NCI-H2227 (cell line): ENCODE results near the gene GATB.
"Not testable (repeated sequence)": the region's sequence is repeated elsewhere in the genome, so short reads cannot be mapped to it uniquely, and the experiment has no call there.

Source experiments
- DNase-seq: peaks from one replicate; lab custom pipeline; 2025; ENCODE audit not compliant: unreplicated experiment; lab: John Stamatoyannopoulos, UW

The GATB gene

DNA sequence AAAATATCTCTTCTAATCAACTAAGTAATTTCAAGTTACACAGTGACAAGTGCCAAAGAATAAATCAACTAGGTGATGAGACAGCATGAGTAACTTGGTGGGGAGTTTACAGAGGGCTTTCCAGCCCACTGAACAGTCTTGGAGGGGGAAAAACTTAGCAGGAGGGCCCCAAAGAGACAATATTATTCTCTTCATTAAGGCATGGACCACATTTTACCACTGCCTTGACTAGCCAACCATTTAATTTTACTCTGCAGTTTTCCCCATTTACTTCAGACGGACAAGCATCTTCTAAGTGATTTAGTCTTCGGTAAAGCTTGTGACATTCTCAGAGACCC, 25.3 kb upstream of the GATB start:
- no peak for DNase-seq

- no peak for DNase-seq
Observed at GRCh38 chr4:151785484-151786157, 24.8 kb upstream of the GATB start.

DNA sequence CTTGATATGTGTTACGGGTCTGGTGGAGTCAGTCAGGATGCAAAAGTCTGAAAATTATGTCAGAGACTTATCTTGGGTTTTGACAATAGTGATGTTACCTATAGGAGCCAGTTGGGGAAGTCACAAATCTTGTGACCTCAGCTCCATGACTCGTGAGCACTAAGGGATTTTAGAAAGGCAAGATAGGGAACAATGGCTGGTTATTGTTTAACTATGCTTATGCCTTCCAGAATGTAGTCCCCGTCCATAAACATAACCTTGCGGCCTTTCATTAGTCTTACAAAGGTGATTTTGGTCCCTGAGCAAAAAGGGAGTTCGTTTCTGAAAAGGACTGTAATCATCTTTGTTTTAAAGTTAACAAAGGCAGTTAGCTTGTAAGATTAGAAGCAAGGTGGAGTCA, 23.9 kb upstream of the GATB start:
- no peak for DNase-seq

GRCh38 chr4:151783867-151784266, 23.1 kb upstream of the GATB start:
- no peak for DNase-seq

GRCh38 chr4:151782296-151782695, 21.5 kb upstream of the GATB start:
- no peak for DNase-seq

DNA sequence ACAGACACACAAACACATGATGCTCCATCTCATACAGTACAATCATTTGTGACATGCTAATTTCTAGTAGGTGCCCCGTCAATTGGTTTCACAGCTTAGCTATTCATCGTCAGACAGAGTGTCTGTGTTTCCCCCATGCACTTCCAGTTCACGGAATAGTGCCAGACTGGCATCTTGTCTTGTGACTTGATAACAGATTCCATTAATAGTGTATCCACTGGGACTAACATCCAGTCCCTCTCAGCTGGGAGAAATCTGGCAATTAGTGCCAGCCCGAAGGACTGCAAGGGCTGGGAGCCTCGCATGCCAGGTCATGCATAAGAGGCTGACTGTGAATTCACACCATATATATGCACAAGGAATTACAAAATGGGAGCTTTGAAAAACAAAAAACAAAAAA, 20.2 kb upstream of the GATB start:
- no peak for DNase-seq

GRCh38 chr4:151777471-151777870, 16.7 kb upstream of the GATB start:
- no peak for DNase-seq

DNA sequence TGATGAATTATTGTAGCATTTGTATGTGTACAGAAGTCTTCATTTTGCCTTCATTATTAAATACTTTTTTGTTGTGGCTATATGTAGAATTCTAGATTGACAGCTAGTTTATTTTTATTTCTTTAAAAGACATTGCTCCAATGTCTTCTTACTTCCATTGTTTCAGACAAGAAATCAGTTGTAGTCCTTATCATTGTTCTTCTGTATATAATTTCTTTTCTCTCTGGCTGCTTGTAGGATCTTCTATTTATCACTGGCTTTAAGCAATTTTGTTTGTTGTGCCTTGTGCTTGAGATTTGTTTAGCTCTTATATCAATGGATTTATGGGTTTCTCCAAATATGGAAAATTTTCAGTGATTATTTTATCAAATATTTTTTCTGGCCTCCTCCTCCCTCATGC, 13.5 kb upstream of the GATB start:
- DNase-seq = no peak

DNA sequence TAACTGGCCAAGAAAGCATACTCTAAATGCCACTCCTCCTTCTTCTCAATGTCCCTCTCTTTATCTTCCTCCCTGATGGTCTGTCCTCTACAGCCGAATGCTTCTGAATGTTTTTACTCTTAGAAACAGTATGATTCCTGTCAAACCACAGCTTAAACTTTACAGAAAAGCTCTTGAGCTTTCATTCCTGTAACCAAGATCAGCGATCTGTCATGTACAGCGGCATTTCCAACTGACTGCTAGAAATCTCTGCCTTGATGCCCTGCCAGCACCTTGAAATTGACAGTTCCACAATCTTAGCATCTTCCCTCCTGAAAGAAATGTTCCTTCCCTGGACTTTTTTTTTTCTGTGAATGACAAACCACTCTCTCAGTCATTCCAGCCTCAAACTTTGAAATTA, 11.5 kb upstream of the GATB start:
- DNase-seq = no peak

- no peak for DNase-seq
Observed at GRCh38 chr4:151771664-151772063, 10.9 kb upstream of the GATB start.

DNA sequence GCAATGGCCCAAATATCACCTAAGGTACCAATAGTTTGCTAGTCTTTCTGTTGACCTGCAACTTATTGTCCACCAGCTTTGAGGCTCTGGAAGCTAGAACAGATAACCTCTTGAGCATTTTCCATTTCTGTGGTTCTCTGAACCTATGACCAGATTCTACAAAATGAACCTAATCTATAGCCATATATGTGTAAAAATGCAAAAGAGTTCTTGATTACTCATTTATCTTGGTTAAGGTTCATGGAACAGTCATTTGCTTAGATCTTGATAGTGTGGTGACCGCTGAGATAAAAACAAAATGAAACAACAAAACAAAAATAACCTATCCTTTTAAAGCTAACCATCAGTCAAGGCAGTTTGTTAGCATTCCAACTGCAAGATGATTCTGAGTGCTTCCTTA, 9.3 kb upstream of the GATB start:
- DNase-seq = no peak

GRCh38 chr4:151768835-151769234, 8.0 kb upstream of the GATB start:
- no peak for DNase-seq

DNA sequence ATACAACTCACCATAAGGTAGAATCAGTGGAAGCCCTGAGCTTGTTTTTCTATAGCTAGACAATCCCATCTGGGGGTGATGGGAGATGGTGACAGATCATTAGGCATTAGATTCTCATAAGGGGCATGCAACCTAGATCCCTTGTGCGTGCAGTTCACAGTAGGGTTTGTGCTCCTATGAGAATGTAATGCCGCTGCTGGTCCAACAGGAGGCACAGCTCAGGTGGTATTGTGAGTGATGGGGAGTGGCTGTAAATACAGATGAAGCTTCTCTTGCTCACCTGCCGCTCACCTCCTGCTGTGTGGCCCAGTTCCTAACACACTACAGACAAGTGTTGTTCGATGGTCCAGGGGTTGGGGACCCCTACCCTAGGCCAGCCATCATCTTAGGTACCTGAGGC, 5.9 kb upstream of the GATB start:
- no peak for DNase-seq

- DNase-seq = no peak
Observed at GRCh38 chr4:151760002-151760401, 805 bp downstream of the GATB start.

- no peak for DNase-seq
Observed at GRCh38 chr4:151753056-151753455, 7.8 kb downstream of the GATB start.

DNA sequence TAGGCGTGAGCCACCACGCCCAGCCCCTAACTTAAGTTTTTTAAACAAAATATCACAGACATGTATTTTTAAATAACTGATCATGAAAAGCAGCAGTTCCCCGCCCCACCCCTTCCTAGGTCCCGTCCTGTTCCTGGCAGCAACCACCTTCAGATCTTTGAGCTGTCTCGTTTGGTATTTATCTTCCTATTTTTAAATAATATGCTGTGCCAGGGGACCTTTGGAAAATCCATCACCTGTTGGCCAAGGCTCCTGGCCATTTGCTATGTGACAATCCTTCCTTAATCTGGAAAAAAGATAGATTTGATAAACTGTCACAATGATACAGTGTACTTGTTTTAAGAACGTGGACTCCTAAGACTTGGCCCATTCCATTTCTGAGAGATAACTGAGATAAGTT, 10.7 kb downstream of the GATB start:
- DNase-seq = no peak

DNA sequence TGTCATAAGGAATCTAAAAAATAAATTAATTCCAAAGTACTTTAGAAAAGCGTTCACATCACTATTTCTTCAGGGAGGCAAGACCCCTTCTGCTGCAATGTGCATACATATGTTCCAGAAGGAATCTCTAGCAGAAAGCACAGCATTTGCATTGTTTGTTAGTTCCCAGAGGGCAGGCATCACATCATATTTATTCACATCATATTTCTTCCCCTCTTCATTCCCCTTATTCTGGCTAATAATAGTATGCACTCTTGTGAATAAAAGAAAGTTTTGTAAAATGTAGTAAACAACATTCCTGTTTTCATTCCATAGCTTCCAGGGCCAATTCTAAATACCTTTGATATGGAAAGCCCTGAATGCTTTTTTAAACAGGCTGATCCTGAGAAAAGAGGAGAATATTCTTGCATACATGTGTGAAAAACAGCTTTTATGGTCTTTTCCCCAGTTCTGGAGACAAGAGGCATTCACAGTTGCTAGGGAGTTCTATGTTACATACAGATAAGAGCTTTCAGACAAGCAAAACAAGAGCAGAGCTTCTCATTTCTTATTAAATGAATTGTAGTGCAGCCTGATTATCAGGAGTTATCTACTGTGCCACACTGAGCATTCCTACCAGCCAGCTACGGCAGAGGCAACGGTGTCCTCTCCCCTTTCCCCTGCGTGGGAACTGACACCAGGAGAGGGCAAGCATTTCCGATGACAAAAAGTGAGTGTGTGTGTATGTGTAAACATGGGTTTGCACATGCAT, 15.2 kb downstream of the GATB start:
- DNase-seq = no peak

DNA sequence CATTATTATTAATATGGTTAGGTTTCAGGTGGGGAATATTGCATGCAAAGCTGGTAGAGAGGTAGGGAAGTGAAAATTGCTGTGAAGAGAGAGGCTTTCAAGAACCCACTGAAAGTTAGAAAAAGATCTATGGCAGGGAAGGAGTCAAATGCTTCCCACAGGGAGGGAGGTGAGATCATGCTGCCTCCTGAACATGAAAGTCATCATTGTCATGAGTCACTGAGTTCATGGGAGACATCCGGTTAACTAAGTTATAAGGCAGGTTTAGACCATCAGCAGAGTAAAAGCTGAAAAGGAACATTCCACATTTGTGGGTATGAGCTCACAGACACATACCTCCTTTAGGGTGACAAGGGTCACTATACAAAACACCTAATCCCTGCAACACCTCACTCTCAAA, 16.2 kb downstream of the GATB start:
- no peak for DNase-seq

- DNase-seq = no peak
Observed at GRCh38 chr4:151743894-151744293, 16.9 kb downstream of the GATB start.

DNA sequence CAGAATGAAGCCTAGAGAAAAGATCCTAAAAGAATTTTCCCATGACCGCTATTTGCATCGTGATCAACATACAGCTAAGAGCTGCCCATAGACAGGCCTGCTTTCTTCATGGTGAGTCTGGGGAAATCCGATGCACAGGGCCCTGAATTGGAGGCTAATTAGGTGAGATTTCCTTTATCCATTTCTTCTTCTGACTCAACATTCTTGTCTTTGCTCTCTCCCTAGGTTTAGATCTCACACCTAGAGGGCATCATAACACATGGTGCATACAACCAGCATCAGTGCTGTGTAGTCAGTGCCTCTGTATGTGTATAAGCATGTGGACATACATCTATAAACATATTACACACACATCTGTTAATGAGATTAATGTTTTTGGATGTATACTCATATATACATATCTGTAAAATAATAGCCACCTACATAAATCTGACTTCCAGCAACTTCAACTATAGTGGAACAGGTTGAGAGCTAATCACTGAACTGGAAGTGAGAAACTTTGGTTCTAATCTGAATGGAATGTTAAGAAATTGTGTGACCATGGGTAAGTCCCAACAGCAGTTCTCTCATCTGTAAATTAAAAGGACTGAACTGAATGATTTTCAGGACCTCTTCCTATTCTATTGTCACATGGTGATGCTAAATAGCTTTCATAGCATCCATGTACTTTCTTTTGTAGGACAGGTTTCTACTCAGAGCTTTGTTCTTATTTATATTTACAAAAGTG, 17.5 kb downstream of the GATB start:
- DNase-seq = no peak

DNA sequence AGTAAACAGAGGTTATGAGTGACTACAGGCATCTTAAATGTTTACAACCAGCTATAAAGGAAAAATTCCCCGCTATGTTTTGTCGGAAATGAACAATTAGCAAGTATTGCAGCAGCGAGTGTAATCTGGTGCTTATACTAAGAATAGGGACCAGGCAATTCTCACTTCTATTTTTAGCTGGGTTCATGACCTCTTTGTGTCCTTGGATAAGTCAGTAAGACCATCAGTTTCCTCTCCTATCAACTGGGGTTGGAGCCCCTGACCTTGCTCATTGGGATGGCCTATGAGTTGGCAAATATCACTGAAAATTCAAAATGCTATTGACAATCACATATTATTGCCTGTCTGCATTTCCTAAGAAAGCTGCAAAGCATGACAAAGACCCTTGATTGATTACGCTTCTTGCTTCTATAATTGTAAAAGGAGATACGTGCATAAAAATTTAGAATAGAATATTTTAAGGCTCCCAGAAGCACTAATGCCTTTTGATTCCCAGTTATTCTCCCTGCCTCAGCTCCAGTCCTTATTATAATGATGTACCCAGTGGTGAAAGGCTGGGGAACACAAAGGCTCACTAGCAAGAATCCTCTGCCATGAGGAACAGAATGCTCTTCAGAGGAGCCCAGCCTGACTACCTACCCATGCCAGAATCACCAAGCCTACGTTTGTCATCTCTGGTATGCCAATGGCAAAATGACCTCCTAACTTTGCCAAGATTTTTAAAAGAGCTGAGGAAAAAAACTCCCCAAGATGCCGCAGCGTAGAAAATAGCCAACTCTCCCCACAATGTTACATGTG, 21.9 kb downstream of the GATB start:
- DNase-seq = no peak

DNA sequence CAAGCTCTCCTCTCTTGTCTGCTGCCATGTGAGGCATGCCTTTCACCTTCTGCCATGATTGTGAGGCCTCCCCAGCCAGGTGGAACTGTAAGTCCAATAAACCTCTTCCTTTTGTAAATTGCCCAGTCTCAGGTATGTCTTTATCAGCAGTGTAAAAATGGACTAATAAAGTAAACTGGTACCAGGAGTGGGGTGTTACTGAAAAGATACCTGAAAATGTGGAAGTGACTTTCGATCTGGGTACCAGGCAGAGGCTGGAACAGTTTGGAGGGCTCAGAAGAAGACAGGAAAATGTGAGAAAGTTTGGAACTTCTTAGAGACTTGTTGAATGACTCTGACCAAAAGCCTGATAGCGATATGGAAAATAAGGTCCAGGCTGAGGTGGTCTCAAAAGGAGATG, 24.0 kb downstream of the GATB start:
- DNase-seq = not testable (repeated sequence)
